GM21825 (cell line): Measurements from ENCODE around the gene ZNF524.

Source experiments
- ATAC-seq: cut with Tn5 transposase; IDR thresholded peaks from one replicate; pipeline ENCODE4 v1.9.1; 2021; ENCODE audit warnings: mild to moderate bottlenecking, moderate library complexity; ENCODE audit not compliant: unreplicated experiment

Gene ZNF524

GRCh38 chr19:55641426-55642152, 41.5 kb downstream of the ZNF524 start:
- no peak for ATAC-seq

GRCh38 chr19:55642153-55643002, 42.3 kb downstream of the ZNF524 start:
- no peak for ATAC-seq

GRCh38 chr19:55643003-55643886, 43.2 kb downstream of the ZNF524 start, which contains the start of gene ZNF581:
ZNF581 (plus strand) TSS chr19:55643649; CDS start chr19:55644572, 923 bp downstream.
- ATAC-seq = no peak

- no peak for ATAC-seq
Measured at GRCh38 chr19:55643887-55644176, 43.7 kb downstream of the ZNF524 start.

GRCh38 chr19:55644191-55644833, 44.2 kb downstream of the ZNF524 start:
- no peak for ATAC-seq

- ATAC-seq = no peak
Measured at GRCh38 chr19:55644842-55645511, 44.9 kb downstream of the ZNF524 start.

GRCh38 chr19:55645512-55645881, 45.4 kb downstream of the ZNF524 start:
- ATAC-seq = no peak

- ATAC-seq = no peak
Measured at GRCh38 chr19:55646889-55647731, 47.0 kb downstream of the ZNF524 start.

- ATAC-seq = no peak
Measured at GRCh38 chr19:55647732-55648584, 47.9 kb downstream of the ZNF524 start, which contains the start of gene CCDC106. CCDC106 (plus strand) TSS chr19:55648212; CDS start chr19:55649047, 835 bp downstream.

GRCh38 chr19:55648585-55649267, 48.6 kb downstream of the ZNF524 start:
- no peak for ATAC-seq

- no peak for ATAC-seq
Measured at GRCh38 chr19:55649268-55650125, 49.4 kb downstream of the ZNF524 start.

- ATAC-seq = no peak
Measured at GRCh38 chr19:55650126-55650557, 50.1 kb downstream of the ZNF524 start.

- ATAC-seq = no peak
Measured at GRCh38 chr19:55650602-55651230, 50.6 kb downstream of the ZNF524 start.

- no peak for ATAC-seq
Measured at GRCh38 chr19:55651236-55651635, 51.1 kb downstream of the ZNF524 start.

GRCh38 chr19:55652311-55653128, 52.4 kb downstream of the ZNF524 start:
- no peak for ATAC-seq
